Adrenal gland (tissue), 5 donors: ENCODE measurements around the gene KLK14.

Experiments
- CTCF ChIP-seq, 6 experiments: fragments of 450-650 bp in 4 of 6; fragments of 200-600 bp in 2 of 6; sonication (generic) in 1 of 6; IDR thresholded peaks; 1 replicate in 5 of 6; 2 replicates in 1 of 6; pipeline versions ENCODE4 v1.5.1 to v1.8.0; 2016 to 2021; ENCODE audit warnings: antibody characterized with exemption in 6 of 6, mild to moderate bottlenecking in 2 of 6, moderate library complexity in 1 of 6
- POLR2A ChIP-seq, 2 donors: fragments of 450-650 bp; IDR thresholded peaks; one replicate each; pipeline ENCODE4 v1.6.1; 2017; ENCODE audit warnings: antibody characterized with exemption in 2 of 2, mild to moderate bottlenecking in 2 of 2, moderate library complexity in 1 of 2
- donor health status: DM: no; HTN: no; CAD: no.

DNA sequence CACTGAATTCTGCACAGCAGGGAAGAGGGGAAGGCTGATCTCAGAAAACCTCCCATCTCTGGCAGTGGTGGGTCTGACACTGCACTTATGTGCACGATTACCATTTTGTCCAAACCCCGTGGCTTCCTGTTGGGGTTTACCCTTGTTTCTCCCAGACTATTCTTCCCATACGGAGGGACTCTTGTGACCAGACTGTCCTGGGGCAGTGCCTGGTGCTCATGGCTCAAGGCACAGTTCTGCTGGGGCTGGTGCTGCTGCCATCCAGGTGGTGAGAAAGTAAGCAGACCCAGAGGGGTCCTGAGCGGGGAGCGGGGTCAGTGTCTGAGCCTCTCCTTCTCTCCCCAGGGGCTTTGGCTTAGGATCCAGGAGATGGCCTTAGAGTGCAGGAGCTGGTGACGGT lies 36.9 kb upstream of the KLK14 start:
- TF ChIP-seq POLR2A (IDR thresholded peaks at IDR 0.05) (no peak), CTCF (IDR thresholded peaks at IDR 0.05) (no peak)
